ENCODE data around the gene SNRNP48. TPM values are rescaled to one million over a fixed set of nuclear protein-coding genes. Genes with fewer than 3 reads are reported as not detected.

SNRNP48 gene
- total RNA-seq, 2 donors from 2014 or later, result 6.4 to 18.4 TPM

DNA sequence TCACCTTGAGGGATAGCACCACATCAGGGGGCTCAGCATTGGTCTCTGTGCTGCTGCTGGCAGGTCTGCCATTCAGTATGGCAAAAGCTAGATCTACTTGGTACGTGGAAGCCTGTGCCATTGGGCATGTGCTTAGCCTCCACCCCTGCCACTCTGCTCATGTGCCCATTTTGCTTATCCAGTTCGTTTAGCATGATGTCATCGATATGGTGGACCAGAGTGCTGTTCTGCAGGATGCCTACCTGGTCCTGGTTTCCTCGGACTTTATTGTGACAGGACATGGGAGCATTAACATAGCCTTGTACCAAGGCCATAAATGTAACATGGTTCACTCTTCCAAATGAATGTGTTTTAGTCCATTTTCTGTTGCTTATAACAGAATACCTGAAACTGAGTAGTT, 68.5 kb downstream of the SNRNP48 start:
- ATAC-seq (ENCODE audit: insufficient number of reproducible peaks, low FRiP score, low read depth), result no peak
- Histone ChIP-seq H3K27ac (no peak overlapping the region), H3K4me3 (no peak overlapping the region), H3K27me3 (replicated peaks; ENCODE audit: insufficient read depth) (no peaks in the 10 kb centered on the region), H3K4me1 (ENCODE audit: control insufficient read depth in 1 of 2, low read depth in 2 of 2) (no peaks in the 10 kb centered on the region), H3K36me3 (no peaks in the 10 kb centered on the region), H3K9me3 (no peaks in the 10 kb centered on the region)
- no peak for DNase-seq (ENCODE audit: low spot score)
- TF ChIP-seq, protein P1, sequence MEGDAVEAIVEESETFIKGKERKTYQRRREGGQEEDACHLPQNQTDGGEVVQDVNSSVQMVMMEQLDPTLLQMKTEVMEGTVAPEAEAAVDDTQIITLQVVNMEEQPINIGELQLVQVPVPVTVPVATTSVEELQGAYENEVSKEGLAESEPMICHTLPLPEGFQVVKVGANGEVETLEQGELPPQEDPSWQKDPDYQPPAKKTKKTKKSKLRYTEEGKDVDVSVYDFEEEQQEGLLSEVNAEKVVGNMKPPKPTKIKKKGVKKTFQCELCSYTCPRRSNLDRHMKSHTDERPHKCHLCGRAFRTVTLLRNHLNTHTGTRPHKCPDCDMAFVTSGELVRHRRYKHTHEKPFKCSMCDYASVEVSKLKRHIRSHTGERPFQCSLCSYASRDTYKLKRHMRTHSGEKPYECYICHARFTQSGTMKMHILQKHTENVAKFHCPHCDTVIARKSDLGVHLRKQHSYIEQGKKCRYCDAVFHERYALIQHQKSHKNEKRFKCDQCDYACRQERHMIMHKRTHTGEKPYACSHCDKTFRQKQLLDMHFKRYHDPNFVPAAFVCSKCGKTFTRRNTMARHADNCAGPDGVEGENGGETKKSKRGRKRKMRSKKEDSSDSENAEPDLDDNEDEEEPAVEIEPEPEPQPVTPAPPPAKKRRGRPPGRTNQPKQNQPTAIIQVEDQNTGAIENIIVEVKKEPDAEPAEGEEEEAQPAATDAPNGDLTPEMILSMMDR (IDR thresholded peaks at IDR 0.05), result no peak

GRCh38 chr6:7661364-7661763, 71.4 kb downstream of the SNRNP48 start:
- TF ChIP-seq, protein P1 (IDR thresholded peaks at IDR 0.05), result no peak
- no peaks in the 10 kb centered on the region for H3K36me3 ChIP-seq
- H3K4me1 ChIP-seq (ENCODE audit: control insufficient read depth in 1 of 2, low read depth in 2 of 2), result no peaks in the 10 kb centered on the region
- no peak for DNase-seq (ENCODE audit: low spot score)
- H3K4me3 ChIP-seq, result no peak overlapping the region
- no peak for ATAC-seq (ENCODE audit: insufficient number of reproducible peaks, low FRiP score, low read depth)
- H3K27me3 ChIP-seq (replicated peaks; ENCODE audit: insufficient read depth), result no peaks in the 10 kb centered on the region
- no peak overlapping the region for H3K27ac ChIP-seq
- no peaks in the 10 kb centered on the region for H3K9me3 ChIP-seq

Other genes with a start within 250 kb of the SNRNP48 start
- not detected for gene CAGE1, start 200.5 kb upstream of the SNRNP48 start, total RNA-seq
- gene RIOK1, start 200.4 kb upstream of the SNRNP48 start, total RNA-seq, result 10 to 100 TPM; 12.6 to 25.5 TPM
- gene DSP, start 48.5 kb upstream of the SNRNP48 start, total RNA-seq, result 1 to 10 TPM; 5.4 to 6.7 TPM
- 1 to 10 TPM; 4.7 TPM for gene BMP6, start 135.9 kb downstream of the SNRNP48 start, total RNA-seq